ENCODE measurements around the gene GATB.

- TF ChIP-seq EP300 (IDR thresholded peaks at IDR 0.05) (no peak), CTCF (IDR thresholded peaks at IDR 0.05) (peak in 1 of 2 donors; percentile 40)
Observed at GRCh38 chr4:151760712-151761661, at the start of gene GATB.
